Measurements from ENCODE around the gene FLOT1.

GRCh38 chr6:30781395-30781742 is 38.9 kb upstream of the FLOT1 start:
- TF ChIP-seq FOXP2 (optimal IDR thresholded peaks at IDR 0.05; ENCODE audit: control extremely low read depth, extremely low read length, insufficient read depth) (no peak), EZH2 (IDR thresholded peaks at IDR 0.05) (no peak)

Measured in SK-N-MC (cell line).